HepG2 (cell line): ENCODE measurements around the gene GLG1. TPM values are rescaled to one million over a fixed set of nuclear protein-coding genes. Genes with fewer than 3 reads are reported as not detected.

Experiments used
- ARID4A ChIP-seq: sonication (generic); formaldehyde crosslinking; IDR thresholded peaks from 2 replicates; pipeline ENCODE4 v1.5.0; 2020; ENCODE audit warnings: mild to moderate bottlenecking, missing genetic modification reagents, borderline replicate concordance
- CREB1 ChIP-seq, 2 experiments: fragments of 450-650 bp in 1 of 2; IDR thresholded peaks; 2 replicates each; pipeline ENCODE4 v1.6.1; 2016 to 2017; ENCODE audit warnings: control low read depth in 1 of 2, mild to moderate bottlenecking in 1 of 2, missing compliant biosample characterization in 1 of 2, missing genetic modification characterization in 1 of 2
- DNMT3B ChIP-seq: conservative IDR thresholded peaks from 2 replicates; pipeline ENCODE4 v1.6.1; 2016; ENCODE audit warnings: missing biosample characterization, control low read depth
- FOSL1 ChIP-seq: sonication (generic); formaldehyde crosslinking; IDR thresholded peaks from 2 replicates; pipeline ENCODE4 v1.9.0; 2021; ENCODE audit warnings: missing genetic modification reagents, borderline replicate concordance
- HNRNPL ChIP-seq: fragments of 200-400 bp; formaldehyde crosslinking; IDR thresholded peaks from 2 replicates; pipeline ENCODE4 v1.6.1; 2017; ENCODE audit warnings: mild to moderate bottlenecking, low read depth, low read length
- NR3C1 ChIP-seq: sonication (generic); formaldehyde crosslinking; IDR thresholded peaks from 2 replicates; pipeline ENCODE4 v1.4.0; 2020; ENCODE audit warnings: missing genetic modification reagents
- PRDM10 ChIP-seq: sonication (generic); formaldehyde crosslinking; IDR thresholded peaks from 2 replicates; pipeline ENCODE4 v1.4.0; 2020; ENCODE audit warnings: low read depth, missing genetic modification reagents
- THAP8 ChIP-seq: sonication (generic); formaldehyde crosslinking; IDR thresholded peaks from 2 replicates; pipeline ENCODE4 v1.5.1; 2020; ENCODE audit warnings: missing genetic modification reagents, mild to moderate bottlenecking, borderline replicate concordance
- ZBTB34 ChIP-seq: sonication (generic); formaldehyde crosslinking; IDR thresholded peaks from 2 replicates; pipeline ENCODE4 v1.8.0; 2022; ENCODE audit warnings: mild to moderate bottlenecking, missing genetic modification reagents
- ZIK1 ChIP-seq: sonication (generic); formaldehyde crosslinking; IDR thresholded peaks from 2 replicates; pipeline ENCODE4 v1.5.0; 2020; ENCODE audit warnings: mild to moderate bottlenecking, low read depth, missing genetic modification reagents, borderline replicate concordance
- ZNF207 ChIP-seq: fragments of 450-650 bp; IDR thresholded peaks from 2 replicates; pipeline ENCODE4 v1.6.1; 2016; ENCODE audit warnings: antibody characterized with exemption, borderline replicate concordance
- ZNF574 ChIP-seq: sonication (generic); formaldehyde crosslinking; IDR thresholded peaks from 2 replicates; pipeline ENCODE4 v1.4.0; 2020; ENCODE audit warnings: missing genetic modification reagents
- polyA plus RNA-seq, 8 experiments: library from polyadenylated mRNA; depleted of rRNA in 3 of 8; stranded (reverse) in 7 of 8; unstranded in 1 of 8; fragments of >200 nt; fragmentation: Illumina TruSeq in 4 of 8; extraction: Trizol in 4 of 8; gene quantifications; 2 replicates each; pipeline versions ENCODE4 v1.2.1 to v1.2.3, GENCODE V29; 2011 to 2016; ENCODE audit warnings: low read depth in 4 of 8, missing spikeins in 1 of 8, mixed read lengths in 1 of 8; ENCODE audit not compliant: insufficient read depth in 1 of 8
- total RNA-seq, 5 experiments: library from RNA; depleted of rRNA; stranded (reverse); fragments of >200 nt; fragmentation: Illumina TruSeq; extraction: Trizol; gene quantifications; 2 replicates each; pipeline ENCODE4 v1.2.3, GENCODE V29; 2016; ENCODE audit warnings: low read depth in 1 of 5

Gene GLG1
- total and polyA plus RNA-seq, 2 of the 13 experiments (the other 11 are each of a cell fraction or from before 2014, with no cell fraction given), result 87.7 to 141 TPM

GRCh38 chr16:74570412-74571301, 36.3 kb downstream of the GLG1 start (continued):
- TF ChIP-seq PRDM10 (CRISPR knock-in tag) (no peak), ARID4A (CRISPR knock-in tag) (peak; percentile 56; the same call in 1 of the 2 replicates), HNRNPL (no peak), ZNF574 (CRISPR knock-in tag) (peak; percentile 43; the same call in 1 of the 2 replicates), ZBTB34 (CRISPR knock-in tag) (no peak; the same call in 1 of the 2 replicates), NR3C1 (no peak), THAP8 (CRISPR knock-in tag) (no peak; the same call in 1 of the 2 replicates), ZNF207 (no peak), FOSL1 (CRISPR knock-in tag) (no peak), CREB1 (IDR thresholded peaks at IDR 0.05) (peak; percentile 71), CREB1 (CRISPR knock-in tag; IDR thresholded peaks at IDR 0.05) (peak; percentile 85), DNMT3B (CRISPR knock-in tag) (no peak), ZIK1 (no peak)
